ENCODE results near the gene CHRM2.

The CHRM2 gene

DNA sequence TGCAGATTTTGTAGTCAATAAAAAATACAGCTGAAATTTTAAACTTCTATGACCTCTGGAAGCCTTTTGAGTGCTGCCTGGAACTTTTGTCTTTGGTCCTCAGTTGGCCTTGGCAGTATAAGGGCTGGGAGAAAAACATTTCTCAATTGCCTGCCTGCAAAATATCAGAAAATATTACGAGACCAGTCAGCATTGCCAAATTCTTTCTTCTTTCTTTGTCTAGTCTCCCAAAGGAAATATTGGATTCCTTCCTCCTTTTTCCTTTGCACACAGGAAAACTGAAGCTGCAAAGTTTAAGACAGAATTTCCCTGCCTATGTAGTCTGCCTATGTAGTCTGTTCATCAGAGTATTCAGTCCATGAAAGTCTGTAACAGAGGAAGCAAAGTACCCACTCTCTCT lies 95.9 kb downstream of the CHRM2 start:
- no peak for DNase-seq

- no peak for DNase-seq
Measured at GRCh38 chr7:136966825-136967224, 98.4 kb downstream of the CHRM2 start.

- DNase-seq, result no peak
Measured at GRCh38 chr7:136969761-136970160, 101.3 kb downstream of the CHRM2 start.

- no peak for DNase-seq
Measured at GRCh38 chr7:136971776-136972175, 103.3 kb downstream of the CHRM2 start.

GRCh38 chr7:136976504-136977251 lies 108.2 kb downstream of the CHRM2 start:
- no peak for DNase-seq

DNA sequence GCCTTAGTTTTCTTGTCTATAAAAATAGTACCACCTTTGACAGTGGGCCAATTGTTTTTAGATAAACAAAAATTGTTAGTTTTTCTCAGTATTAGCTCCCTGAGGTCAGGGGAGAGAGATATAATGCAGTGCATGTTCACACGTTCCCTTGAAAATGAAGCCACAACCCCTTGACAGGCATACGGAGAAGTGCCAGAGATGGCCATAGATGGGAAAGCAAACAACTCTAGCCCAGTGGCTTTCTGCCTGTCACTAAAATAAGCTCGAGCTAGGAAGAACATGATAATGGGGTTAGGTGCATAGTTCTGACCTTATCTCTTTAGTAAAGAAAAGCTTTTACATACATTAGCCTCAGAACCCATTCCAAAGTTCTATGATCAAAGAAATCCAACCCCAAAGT lies 124.9 kb downstream of the CHRM2 start:
- DNase-seq, result no peak

DNA sequence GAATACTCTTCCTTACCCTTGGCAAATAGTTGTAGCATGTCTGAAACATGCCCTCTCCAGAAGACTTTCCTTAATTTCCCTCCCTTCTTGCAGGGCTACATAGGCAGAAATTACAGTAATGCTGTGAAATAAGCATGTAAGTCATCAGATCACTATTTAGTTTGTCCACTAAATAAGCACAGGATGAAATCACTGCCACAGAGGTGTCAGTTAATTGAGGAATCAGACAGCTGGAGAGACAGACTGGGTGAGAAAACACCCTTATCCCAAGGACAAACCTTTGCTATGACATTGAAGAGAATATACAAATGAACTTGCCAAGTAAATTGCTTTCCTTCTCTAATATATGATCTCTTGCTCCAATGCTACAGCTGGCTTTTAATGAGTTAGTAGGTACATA lies 129.3 kb downstream of the CHRM2 start:
- DNase-seq, result no peak

DNA sequence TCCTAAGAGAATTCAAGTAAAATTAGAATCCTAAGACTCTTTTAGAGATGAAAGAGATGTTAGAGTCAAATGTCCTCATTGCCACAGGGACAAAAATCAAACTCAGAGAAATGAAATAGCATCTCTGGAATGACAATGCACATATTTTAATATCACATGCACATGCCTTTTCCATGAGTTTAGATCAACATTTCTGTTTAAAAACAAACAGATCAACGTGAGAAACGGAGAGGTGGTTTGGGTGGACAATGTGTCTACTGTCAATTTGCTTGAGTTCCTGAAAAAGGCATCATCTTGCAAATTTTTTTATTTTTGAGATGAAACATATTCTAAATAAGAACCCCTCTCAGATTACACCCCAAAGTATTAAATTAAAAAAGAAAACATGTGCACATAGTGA lies 130.0 kb downstream of the CHRM2 start:
- no peak for DNase-seq

DNA sequence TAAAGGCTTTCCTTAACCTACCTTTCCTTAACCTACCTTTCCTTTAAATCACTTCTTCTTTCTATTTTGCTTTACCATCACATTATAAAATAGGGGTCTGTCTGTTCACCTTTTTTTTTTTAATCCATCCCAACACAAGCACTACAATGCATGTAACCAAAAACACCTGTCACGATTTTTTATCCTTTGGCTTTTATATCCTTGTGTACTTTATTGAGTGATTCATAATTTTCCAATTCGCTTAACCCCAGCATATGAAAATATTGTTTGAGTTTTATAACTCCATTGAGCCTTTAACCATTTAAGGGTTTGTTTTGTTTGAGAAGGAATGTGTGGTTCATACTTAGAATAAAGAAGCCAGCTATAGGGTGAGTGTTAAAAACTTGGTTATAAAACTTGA lies 132.2 kb downstream of the CHRM2 start:
- no peak for DNase-seq

- no peak for DNase-seq
Measured at GRCh38 chr7:137001041-137001440, 132.6 kb downstream of the CHRM2 start.

GRCh38 chr7:137001478-137001877 lies 133.0 kb downstream of the CHRM2 start:
- DNase-seq, result no peak

DNA sequence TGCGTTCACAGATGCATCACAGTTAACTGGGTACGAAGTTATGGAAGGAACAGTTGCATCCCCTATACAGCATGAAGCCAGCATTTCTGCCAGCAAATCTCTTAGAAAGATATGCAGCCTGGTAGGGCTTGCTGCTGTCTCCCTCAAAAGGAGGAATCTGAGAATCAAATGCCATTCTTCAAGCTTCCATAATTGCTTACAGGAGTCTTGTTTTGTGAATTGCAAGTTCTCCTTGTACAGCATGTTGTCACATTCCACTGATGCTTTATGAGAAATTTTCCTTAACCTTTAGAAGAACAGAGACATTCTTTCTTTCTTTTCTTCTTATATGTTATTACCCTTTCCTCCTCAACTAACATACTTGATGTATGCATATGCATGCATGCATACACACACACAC lies 134.6 kb downstream of the CHRM2 start:
- DNase-seq, result no peak

DNA sequence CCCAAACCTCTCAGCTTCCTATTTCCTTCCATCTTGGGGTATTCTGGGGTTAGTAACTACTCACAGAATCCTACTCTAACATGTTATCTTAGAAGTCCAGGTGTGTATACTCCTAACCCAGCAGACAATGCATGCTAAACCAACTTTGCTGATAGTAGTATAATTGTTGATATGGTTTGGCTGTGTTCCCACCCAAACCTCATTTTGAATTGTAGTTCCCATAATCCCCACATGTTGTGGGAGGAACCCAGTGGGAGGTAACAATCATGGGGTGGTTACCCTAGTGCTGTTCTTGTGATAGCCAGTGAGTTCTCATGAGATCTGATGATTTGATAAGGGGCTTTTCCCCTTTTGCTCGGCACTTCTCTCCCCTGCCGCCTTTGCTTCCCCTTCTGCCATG lies 135.1 kb downstream of the CHRM2 start:
- no peak for DNase-seq

DNA sequence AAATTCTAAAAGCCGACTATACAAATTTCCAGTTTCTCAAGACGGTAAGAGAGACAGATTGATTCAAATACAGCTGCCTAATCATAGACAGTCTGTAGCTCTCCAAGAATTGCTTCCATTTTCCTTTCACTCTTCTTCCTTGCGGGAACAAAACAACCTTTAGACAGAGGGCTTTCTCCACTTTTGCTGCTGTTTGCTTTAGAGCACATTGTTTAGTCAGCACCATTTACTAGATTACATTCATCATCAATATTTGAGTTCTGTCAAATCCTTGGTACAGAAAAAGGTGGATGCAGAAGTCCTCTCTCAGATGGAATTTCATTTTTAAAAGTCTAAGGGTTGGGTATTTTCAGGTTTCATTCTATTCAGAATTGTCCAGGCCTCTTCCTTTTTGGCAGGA lies 137.4 kb downstream of the CHRM2 start:
- DNase-seq, result no peak

GRCh38 chr7:137006293-137006692 lies 137.8 kb downstream of the CHRM2 start:
- no peak for DNase-seq

DNA sequence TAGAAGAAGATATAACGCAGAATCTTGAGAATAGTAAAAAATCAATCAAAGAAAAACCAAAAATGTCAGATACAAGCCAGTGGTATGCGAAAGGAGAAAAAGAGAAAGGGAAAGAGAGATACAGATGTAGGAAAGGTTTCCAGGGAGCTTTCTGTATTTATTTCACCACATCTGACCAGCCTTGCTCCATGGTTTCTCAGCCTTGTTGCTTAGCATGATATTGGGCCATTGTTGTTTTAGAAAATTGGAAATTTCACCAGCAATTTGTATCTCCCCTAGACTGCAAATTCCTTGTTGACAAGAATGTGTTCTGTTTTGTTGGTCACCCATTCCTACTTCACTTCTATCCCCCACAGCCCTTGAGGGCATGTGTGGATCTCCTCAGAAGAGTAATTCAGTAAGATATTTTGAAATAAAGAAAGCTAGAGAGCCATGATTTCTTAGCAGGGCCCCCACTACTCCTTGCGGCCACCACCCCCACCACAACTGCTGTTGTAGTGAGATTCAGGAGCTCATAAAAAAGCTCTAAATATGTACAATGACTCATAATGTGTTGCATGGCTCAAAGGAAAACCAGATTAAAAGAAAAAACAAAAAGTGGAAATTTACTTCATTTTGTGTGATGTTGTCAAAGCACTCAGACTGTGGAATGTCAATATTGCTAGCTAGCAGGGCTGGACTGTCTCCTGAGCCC lies 138.7 kb downstream of the CHRM2 start:
- no peak for DNase-seq

DNA sequence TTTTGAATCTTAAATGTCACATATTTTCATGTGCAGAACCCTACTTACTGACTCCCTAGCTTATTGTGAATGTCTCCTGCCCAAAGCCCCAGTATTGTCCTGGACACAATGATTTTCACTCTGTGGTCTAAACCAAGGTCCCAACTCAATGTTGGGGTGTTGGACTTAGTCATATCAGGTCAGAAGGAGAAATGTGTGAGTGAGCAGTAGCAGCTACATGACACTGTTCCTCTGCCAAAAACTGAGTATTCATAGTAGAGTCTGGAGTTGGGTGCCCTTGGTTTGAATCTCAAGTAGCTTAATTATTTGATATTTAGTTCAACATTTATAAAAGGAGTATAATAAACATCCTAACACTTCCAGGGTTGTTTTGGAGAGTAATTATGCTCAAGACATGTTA lies 141.0 kb downstream of the CHRM2 start:
- DNase-seq, result no peak

GRCh38 chr7:137015015-137015414 lies 146.6 kb downstream of the CHRM2 start:
- no peak for DNase-seq

- DNase-seq, result no peak
Measured at GRCh38 chr7:137017221-137017620, 148.8 kb downstream of the CHRM2 start.

DNA sequence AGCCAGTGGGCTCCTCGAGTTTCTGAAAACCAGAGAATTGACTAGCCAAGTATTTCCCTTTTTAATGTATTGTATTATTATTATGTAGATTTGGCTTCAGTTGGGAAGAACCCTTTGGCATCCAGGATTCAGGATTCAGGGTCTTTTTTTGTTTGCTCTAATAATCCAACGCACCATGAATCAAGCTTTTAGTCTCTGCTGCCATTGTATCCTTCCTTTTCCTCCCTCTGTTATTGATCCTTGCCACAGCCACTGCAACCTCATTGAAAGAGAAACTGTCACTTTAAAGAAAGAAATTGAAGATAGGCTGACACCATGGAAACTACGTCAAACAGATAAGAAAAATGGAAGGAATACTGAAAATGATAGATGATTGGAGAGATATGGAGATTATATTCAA lies 150.0 kb downstream of the CHRM2 start:
- DNase-seq, result no peak

- DNase-seq, result no peak
Measured at GRCh38 chr7:137020351-137020750, 151.9 kb downstream of the CHRM2 start.

GRCh38 chr7:137025469-137026175 lies 157.2 kb downstream of the CHRM2 start:
- no peak for DNase-seq

DNA sequence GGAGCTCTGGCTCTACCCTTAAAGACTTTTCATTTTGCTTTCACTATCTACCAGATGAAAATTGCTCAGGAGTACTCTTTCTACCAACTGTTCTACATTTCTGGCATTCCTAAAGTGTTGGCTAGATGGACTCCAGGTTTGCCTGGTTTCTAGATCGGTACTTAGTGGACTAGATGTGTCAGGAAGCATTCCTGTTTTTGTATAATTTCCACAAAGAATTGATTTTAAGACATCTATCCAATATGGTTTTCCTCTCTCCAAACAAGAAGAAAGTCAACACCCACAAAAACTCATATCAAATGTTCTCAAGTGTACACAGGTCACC lies 157.7 kb downstream of the CHRM2 start:
- DNase-seq, result no peak

DNA sequence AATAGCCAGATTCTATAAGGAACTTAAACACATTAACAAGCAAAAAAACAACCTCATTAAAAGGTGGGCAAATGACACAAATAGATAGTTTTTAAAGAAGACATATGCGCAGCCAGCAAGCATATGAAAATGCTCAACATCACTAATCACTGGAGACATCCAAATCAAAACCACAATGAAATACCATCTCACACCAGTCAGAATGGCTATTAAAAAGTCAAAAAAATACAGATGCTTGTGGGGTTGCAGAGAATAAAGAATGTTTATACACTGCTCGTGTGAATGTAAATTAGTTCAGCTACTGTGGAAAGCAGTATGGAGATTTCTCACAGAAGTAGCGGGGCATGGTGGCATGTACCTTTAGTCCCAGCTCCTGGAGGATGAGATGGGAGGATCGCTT lies 164.0 kb downstream of the CHRM2 start:
- DNase-seq, result no peak
